Measurements from ENCODE around the gene UNC5A.

DNA sequence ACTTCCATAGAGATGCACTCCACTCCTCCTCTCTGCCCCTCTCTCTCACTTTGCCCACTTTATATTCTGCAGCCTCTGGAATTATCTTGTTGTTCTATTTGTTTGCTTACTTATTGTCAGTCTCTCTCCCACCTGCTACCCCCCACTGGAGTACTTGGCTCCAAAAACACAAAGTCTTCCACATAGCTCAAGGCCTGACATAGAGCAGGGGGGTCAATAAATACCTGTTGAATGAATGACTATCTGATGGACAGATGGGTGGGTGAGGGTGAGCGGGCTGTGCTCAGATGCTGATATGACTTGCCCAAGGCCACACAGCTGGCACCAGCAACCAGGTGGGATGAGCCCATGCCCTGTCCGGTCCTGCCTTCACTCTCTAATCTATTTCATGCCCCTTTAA lies 13.4 kb upstream of the UNC5A start:
- TF ChIP-seq, protein P1, sequence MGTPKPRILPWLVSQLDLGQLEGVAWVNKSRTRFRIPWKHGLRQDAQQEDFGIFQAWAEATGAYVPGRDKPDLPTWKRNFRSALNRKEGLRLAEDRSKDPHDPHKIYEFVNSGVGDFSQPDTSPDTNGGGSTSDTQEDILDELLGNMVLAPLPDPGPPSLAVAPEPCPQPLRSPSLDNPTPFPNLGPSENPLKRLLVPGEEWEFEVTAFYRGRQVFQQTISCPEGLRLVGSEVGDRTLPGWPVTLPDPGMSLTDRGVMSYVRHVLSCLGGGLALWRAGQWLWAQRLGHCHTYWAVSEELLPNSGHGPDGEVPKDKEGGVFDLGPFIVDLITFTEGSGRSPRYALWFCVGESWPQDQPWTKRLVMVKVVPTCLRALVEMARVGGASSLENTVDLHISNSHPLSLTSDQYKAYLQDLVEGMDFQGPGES (IDR thresholded peaks at IDR 0.05; ENCODE audit: low read depth, low read length) = no peak
- TF ChIP-seq, protein P2, sequence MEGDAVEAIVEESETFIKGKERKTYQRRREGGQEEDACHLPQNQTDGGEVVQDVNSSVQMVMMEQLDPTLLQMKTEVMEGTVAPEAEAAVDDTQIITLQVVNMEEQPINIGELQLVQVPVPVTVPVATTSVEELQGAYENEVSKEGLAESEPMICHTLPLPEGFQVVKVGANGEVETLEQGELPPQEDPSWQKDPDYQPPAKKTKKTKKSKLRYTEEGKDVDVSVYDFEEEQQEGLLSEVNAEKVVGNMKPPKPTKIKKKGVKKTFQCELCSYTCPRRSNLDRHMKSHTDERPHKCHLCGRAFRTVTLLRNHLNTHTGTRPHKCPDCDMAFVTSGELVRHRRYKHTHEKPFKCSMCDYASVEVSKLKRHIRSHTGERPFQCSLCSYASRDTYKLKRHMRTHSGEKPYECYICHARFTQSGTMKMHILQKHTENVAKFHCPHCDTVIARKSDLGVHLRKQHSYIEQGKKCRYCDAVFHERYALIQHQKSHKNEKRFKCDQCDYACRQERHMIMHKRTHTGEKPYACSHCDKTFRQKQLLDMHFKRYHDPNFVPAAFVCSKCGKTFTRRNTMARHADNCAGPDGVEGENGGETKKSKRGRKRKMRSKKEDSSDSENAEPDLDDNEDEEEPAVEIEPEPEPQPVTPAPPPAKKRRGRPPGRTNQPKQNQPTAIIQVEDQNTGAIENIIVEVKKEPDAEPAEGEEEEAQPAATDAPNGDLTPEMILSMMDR (IDR thresholded peaks at IDR 0.05) = no peak
- TF ChIP-seq RCOR1 (IDR thresholded peaks at IDR 0.05; ENCODE audit: low read length) (no peak), EP300 (IDR thresholded peaks at IDR 0.05; ENCODE audit: borderline replicate concordance in 1 of 2, low read depth in 1 of 2, low read length in 1 of 2) (no peak), RFX5 (IDR thresholded peaks at IDR 0.05; ENCODE audit: low read length) (no peak), SMC3 (IDR thresholded peaks at IDR 0.05; ENCODE audit: low read depth, low read length) (no peak), EZH2phosphoT487 (IDR thresholded peaks at IDR 0.05; ENCODE audit: borderline replicate concordance, low read depth) (no peak), RAD21 (IDR thresholded peaks at IDR 0.05; ENCODE audit: low read length) (no peak), POLR2AphosphoS5 (IDR thresholded peaks at IDR 0.05; ENCODE audit: low read depth, low read length) (no peak)
- TF ChIP-seq, protein P3, sequence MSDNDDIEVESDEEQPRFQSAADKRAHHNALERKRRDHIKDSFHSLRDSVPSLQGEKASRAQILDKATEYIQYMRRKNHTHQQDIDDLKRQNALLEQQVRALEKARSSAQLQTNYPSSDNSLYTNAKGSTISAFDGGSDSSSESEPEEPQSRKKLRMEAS (IDR thresholded peaks at IDR 0.05; ENCODE audit: low read depth) = no peak
- TF ChIP-seq, protein P4, sequence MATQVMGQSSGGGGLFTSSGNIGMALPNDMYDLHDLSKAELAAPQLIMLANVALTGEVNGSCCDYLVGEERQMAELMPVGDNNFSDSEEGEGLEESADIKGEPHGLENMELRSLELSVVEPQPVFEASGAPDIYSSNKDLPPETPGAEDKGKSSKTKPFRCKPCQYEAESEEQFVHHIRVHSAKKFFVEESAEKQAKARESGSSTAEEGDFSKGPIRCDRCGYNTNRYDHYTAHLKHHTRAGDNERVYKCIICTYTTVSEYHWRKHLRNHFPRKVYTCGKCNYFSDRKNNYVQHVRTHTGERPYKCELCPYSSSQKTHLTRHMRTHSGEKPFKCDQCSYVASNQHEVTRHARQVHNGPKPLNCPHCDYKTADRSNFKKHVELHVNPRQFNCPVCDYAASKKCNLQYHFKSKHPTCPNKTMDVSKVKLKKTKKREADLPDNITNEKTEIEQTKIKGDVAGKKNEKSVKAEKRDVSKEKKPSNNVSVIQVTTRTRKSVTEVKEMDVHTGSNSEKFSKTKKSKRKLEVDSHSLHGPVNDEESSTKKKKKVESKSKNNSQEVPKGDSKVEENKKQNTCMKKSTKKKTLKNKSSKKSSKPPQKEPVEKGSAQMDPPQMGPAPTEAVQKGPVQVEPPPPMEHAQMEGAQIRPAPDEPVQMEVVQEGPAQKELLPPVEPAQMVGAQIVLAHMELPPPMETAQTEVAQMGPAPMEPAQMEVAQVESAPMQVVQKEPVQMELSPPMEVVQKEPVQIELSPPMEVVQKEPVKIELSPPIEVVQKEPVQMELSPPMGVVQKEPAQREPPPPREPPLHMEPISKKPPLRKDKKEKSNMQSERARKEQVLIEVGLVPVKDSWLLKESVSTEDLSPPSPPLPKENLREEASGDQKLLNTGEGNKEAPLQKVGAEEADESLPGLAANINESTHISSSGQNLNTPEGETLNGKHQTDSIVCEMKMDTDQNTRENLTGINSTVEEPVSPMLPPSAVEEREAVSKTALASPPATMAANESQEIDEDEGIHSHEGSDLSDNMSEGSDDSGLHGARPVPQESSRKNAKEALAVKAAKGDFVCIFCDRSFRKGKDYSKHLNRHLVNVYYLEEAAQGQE (IDR thresholded peaks at IDR 0.05; ENCODE audit: low read depth, low read length) = no peak
